Ammon's horn (tissue), 1 donor: ENCODE measurements around the gene TMPRSS6.

Experiments used
- DNase-seq: peaks from one replicate; pipeline ENCODE4 v3.0.0-alpha.2; 2016; ENCODE audit warnings: low spot score

The TMPRSS6 gene

GRCh38 chr22:37109242-37109917 is at the start of gene TMPRSS6:
Gene TMPRSS6, minus strand, starts transcription at chr22:37109713. Its CDS starts 6,296 bp downstream, at chr22:37103417.
- no peak for DNase-seq

- no peak for DNase-seq
Measured at GRCh38 chr22:37158963-37159290, 49.4 kb upstream of the TMPRSS6 start.

- DNase-seq = no peak
Measured at GRCh38 chr22:37157516-37158285, 48.2 kb upstream of the TMPRSS6 start.

DNA sequence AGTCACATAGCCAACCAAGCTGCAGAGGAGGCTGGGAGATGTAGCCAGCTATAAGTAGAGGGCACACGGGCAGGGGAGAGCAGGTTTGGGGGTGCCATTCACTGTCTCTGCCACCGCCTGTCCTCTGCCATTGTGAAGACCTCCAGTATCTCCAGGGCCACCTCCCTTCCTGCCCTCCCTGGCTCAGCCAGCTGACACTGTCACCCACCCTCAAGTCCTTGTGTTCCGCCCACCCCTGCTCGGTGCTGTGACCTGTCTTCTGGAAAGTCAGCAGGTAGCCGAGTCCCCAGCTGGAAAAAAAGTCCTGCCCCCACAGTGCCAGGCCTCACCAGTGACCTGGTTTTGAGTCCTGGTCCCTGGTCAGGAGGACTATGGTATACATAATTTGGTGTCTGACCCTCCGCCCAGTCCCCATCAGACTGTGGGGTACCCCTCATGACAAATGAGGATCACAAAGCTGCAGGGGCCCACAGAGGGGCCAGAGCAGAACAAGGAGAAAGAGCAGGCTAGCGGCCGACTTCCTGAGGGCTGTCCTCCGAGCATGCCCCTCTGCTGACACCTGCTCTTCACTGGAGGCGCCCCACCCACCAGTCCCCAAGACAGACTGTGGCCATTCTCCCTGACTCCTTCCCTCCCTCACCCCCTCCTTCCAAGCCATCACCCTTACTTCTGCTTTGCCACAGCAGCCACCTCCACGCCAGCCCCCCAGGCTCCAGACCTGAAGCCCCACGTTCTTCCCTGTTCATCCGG is 47.3 kb upstream of the TMPRSS6 start:
- no peak for DNase-seq

- no peak for DNase-seq
Measured at GRCh38 chr22:37155971-37156370, 46.5 kb upstream of the TMPRSS6 start.

GRCh38 chr22:37154925-37155712 is 45.6 kb upstream of the TMPRSS6 start:
- DNase-seq = no peak

DNA sequence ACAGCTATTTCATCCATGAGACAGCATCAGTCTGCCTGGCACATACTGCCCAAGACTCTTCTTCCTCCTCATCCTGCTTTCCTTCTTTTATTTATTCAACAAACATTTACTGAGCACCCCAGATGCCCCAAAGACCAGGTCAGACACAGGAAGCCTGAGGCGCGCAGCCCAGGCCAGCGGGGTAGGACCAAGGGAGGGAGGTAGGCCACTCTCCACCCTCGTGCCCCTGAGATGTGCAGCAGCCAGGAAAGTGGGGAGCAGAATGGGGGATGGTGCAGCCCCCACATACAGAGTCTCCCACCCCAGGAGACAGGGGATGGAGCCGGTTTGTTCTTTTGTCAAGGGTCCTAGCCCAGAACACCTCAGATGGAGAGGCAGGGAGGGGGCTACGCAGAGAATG is 44.4 kb upstream of the TMPRSS6 start:
- DNase-seq = no peak

DNA sequence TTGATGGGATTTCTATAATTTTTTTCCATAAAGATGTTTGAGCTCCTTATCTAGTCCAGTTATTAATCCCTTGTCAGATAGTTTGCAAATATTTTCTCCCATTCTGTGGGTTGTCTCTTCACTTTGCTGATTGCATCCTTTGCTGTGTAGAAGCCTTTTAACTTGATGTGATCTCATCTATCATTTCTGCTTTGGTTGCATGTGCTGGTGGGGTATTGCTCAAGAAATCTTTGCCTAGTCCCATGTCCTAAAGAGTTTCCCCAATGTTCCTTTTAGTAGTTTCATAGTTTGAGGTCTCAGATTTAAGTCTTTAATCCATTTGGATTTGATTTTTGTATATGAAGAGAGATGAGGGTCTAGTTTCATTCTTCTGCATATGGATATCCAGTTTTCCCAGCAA is 41.9 kb upstream of the TMPRSS6 start:
- no peak for DNase-seq

GRCh38 chr22:37150701-37151100 is 41.2 kb upstream of the TMPRSS6 start:
- DNase-seq = no peak

GRCh38 chr22:37148742-37149665 is 39.5 kb upstream of the TMPRSS6 start:
- DNase-seq = no peak

DNA sequence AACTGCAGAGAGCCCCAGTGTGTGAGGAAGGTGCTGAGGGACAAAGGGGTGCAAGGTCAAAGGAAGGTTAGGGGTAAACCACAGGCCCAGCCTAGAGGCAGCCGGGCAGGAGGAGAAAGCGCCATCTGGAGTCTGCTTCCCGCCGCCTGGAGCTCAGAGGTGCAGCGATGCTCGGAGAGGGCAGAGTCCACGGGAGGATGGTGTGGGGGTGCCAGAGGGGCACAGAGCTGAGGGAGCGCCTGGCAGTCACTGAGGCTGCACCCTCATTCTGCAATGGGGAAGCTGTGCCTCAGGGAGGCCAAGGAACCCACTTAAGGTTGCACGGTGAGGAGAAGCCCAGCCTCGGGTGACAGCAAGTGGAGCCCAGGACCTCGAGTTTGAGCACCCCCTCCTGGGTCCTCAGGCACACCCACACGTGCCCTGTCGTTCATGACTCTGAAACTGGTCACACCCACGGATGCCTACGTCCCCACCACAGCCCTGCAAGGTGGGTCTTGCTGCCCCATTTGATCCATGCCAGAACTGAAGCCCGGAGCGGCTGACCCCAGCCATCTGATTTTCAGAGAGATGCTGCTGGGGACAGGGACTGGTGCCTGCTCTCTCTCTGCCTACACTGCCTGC is 38.6 kb upstream of the TMPRSS6 start:
- DNase-seq = no peak

GRCh38 chr22:37147186-37147990 is 37.9 kb upstream of the TMPRSS6 start:
- no peak for DNase-seq

- no peak for DNase-seq
Measured at GRCh38 chr22:37146507-37147180, 37.1 kb upstream of the TMPRSS6 start.

- DNase-seq = no peak
Measured at GRCh38 chr22:37146051-37146385, 36.5 kb upstream of the TMPRSS6 start.

- DNase-seq = no peak
Measured at GRCh38 chr22:37145180-37146050, 35.9 kb upstream of the TMPRSS6 start.

GRCh38 chr22:37144180-37144554 is 34.7 kb upstream of the TMPRSS6 start:
- no peak for DNase-seq

DNA sequence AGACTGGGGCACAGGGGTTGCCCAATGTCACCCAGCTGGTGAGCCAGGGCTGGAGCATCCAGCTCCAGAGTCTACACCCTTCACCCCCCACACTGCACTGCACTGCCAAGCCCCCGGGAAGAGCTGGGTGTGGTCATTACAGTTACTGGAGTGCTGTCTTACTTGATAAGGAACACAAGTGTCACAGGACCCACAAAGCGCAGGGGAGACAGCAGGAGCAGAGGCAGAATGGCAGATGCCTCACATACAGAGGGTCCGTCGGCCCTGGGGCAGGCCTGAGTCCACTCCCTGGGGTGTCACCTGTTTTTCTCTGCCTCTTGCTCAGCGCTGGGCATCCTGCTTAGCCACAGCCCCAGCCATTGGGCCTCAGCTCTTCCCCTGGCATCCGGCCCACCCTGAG is 32.5 kb upstream of the TMPRSS6 start:
- no peak for DNase-seq

DNA sequence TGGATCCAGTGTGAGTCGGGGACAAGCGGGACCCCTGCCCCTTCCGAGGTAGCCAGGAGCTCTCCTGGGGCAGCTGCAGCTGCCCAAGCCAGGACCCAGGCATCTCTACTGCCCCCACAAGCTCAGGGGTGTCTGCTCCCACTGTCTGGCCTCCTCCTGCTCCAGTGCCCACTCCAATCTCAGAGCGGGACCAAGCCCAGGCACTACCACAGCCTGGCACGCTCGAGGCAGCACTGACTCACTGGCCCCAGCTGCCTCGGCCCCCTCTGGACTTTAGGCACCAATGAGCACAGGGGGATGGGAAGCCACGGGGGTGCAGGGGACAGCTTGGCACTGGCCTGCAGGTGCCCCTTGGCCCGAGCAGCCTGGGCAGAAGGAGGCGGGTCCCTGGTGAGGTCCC is 32.0 kb upstream of the TMPRSS6 start:
- DNase-seq = no peak
